IMR-90 (cell line): ENCODE data around the gene LHFPL6. TPM values are rescaled to one million over a fixed set of nuclear protein-coding genes. Genes with fewer than 3 reads are reported as not detected.

Experiments
- ATAC-seq: fragments of 200-7000 bp; cut with Tn5 transposase; 2 replicates; pipeline ENCODE4 v1.9.1; 2020; ENCODE audit warnings: low read depth, mild to moderate bottlenecking, moderate library complexity
- BruUV-seq: library from RNA; stranded (reverse); fragments of 400-500 nt; replicated peaks from 2 replicates; lab custom pipeline; 2021; lab: Mats Ljungman, UMichigan
- CTCF ChIA-PET: fragments of 300-600 bp; formaldehyde crosslinking; extraction: SDS; loops from one replicate; lab custom pipeline; 2021; ENCODE audit warnings: antibody characterized with exemption; lab: Yijun Ruan, JAX
- POLR2A ChIA-PET: fragments of 300-600 bp; sonication (Branson Sonifier 250); formaldehyde crosslinking; loops from one replicate; lab custom pipeline; 2022; ENCODE audit warnings: antibody characterized with exemption; ENCODE audit not compliant: unreplicated experiment; lab: Charles Lee
- DNase-seq: peaks from one replicate; pipeline ENCODE4 v3.0.0; 2013
- H2AFZ ChIP-seq: replicated peaks from 2 replicates; pipeline ENCODE3; 2013; ENCODE audit warnings: low read length, mild to moderate bottlenecking; ENCODE audit not compliant: poor library complexity
- H2AK5ac ChIP-seq: 2 replicates; pipeline ENCODE4 v1.6.1; 2013; ENCODE audit warnings: low read depth, low read length, inconsistent platforms
- H2AK9ac ChIP-seq: replicated peaks from 2 replicates; pipeline ENCODE3; 2013; ENCODE audit warnings: mild to moderate bottlenecking, low read depth, low read length, moderate library complexity; ENCODE audit not compliant: poor library complexity
- H2BK120ac ChIP-seq: 2 replicates; pipeline ENCODE4 v1.6.1; 2013; ENCODE audit warnings: low read depth, low read length, inconsistent platforms
- H2BK15ac ChIP-seq: 3 replicates; pipeline ENCODE4 v1.6.1; 2013; ENCODE audit warnings: low read depth, low read length, inconsistent platforms
- H2BK20ac ChIP-seq: 2 replicates; pipeline ENCODE4 v1.6.1; 2013; ENCODE audit warnings: low read depth, mild to moderate bottlenecking, inconsistent platforms, low read length, moderate library complexity
- H2BK5ac ChIP-seq: 2 replicates; pipeline ENCODE4 v1.6.1; 2013; ENCODE audit warnings: mild to moderate bottlenecking, low read depth, low read length, inconsistent platforms; ENCODE audit not compliant: poor library complexity, severe bottlenecking
- H3K14ac ChIP-seq: replicated peaks from 2 replicates; pipeline ENCODE4 v1.6.1; 2013; ENCODE audit warnings: low read depth, low read length, inconsistent platforms
- H3K18ac ChIP-seq: 2 replicates; pipeline ENCODE4 v1.6.1; 2013; ENCODE audit warnings: low read depth, low read length, control low read depth
- H3K23ac ChIP-seq: 2 replicates; pipeline ENCODE4 v1.6.1; 2013; ENCODE audit warnings: low read depth, low read length, inconsistent platforms
- H3K27ac ChIP-seq: 2 replicates; pipeline ENCODE4 v1.5.1; 2013; ENCODE audit warnings: mild to moderate bottlenecking, control low read depth, low read length; ENCODE audit not compliant: insufficient read depth
- H3K27me3 ChIP-seq: 2 replicates; pipeline ENCODE4 v1.6.1; 2013; ENCODE audit warnings: low read length; ENCODE audit not compliant: control insufficient read depth, insufficient read depth
- H3K36me3 ChIP-seq: 2 replicates; pipeline ENCODE4 v1.6.1; 2013; ENCODE audit warnings: low read length, mixed read lengths; ENCODE audit not compliant: control insufficient read depth, insufficient read depth
- H3K4ac ChIP-seq: 2 replicates; pipeline ENCODE4 v1.6.1; 2013; ENCODE audit warnings: low read depth, low read length, inconsistent platforms
- H3K4me1 ChIP-seq: 2 replicates; pipeline ENCODE4 v1.6.1; 2013; ENCODE audit warnings: low read length, mixed read lengths; ENCODE audit not compliant: control insufficient read depth, insufficient read depth
- H3K4me2 ChIP-seq: 2 replicates; pipeline ENCODE4 v1.6.1; 2013; ENCODE audit warnings: low read depth, mild to moderate bottlenecking, control low read depth, low read length, moderate library complexity
- H3K4me3 ChIP-seq: 2 replicates; pipeline ENCODE4 v1.5.1; 2013; ENCODE audit warnings: low read depth, mild to moderate bottlenecking, control low read depth, low read length, moderate library complexity; ENCODE audit not compliant: insufficient read depth
- H3K56ac ChIP-seq: 2 replicates; pipeline ENCODE4 v1.6.1; 2013; ENCODE audit warnings: low read length, inconsistent platforms; ENCODE audit not compliant: insufficient read depth; ENCODE audit errors: extremely low read depth
- H3K79me1 ChIP-seq, 2 experiments: 2 replicates each; pipeline ENCODE4 v1.6.1; 2013; ENCODE audit warnings: low read length in 2 of 2, inconsistent platforms in 1 of 2, low read depth in 1 of 2
- H3K9ac ChIP-seq: 2 replicates; pipeline ENCODE4 v1.6.1; 2013; ENCODE audit warnings: low read depth, low read length, control low read depth
- H3K9me1 ChIP-seq: 2 replicates; pipeline ENCODE4 v1.6.1; 2013; ENCODE audit warnings: low read length, inconsistent platforms; ENCODE audit not compliant: insufficient read depth
- H3K9me3 ChIP-seq: 2 replicates; pipeline ENCODE4 v1.6.1; 2013; ENCODE audit warnings: low read length; ENCODE audit not compliant: control insufficient read depth, insufficient read depth
- H4K20me1 ChIP-seq: 2 replicates; pipeline ENCODE4 v1.6.1; 2013; ENCODE audit warnings: low read length, inconsistent platforms; ENCODE audit not compliant: insufficient read depth
- H4K5ac ChIP-seq: 2 replicates; pipeline ENCODE4 v1.6.1; 2013; ENCODE audit warnings: mild to moderate bottlenecking, low read depth, low read length, control low read depth
- H4K8ac ChIP-seq, 2 experiments: 2 replicates each; pipeline ENCODE4 v1.6.1; 2013; ENCODE audit warnings: low read depth in 2 of 2, low read length in 2 of 2, control low read depth in 1 of 2, inconsistent platforms in 1 of 2
- H4K91ac ChIP-seq: 2 replicates; pipeline ENCODE4 v1.6.1; 2013; ENCODE audit warnings: low read depth, low read length, inconsistent platforms; ENCODE audit not compliant: insufficient read depth
- BHLHE40 ChIP-seq: fragments of 150-350 bp; IDR thresholded peaks from 2 replicates; pipeline ENCODE4 v1.6.1; 2016; ENCODE audit warnings: mild to moderate bottlenecking, low read depth, low read length
- CEBPB ChIP-seq: IDR thresholded peaks from 2 replicates; pipeline ENCODE4 v1.6.1; 2012; ENCODE audit warnings: low read depth, low read length, improper control_type of control experiment
- CHD1 ChIP-seq: IDR thresholded peaks from 2 replicates; pipeline ENCODE4 v1.6.1; 2012; ENCODE audit warnings: low read depth, low read length, improper control_type of control experiment
- ELK1 ChIP-seq: fragments of 150-350 bp; IDR thresholded peaks from 2 replicates; pipeline ENCODE4 v1.6.1; 2016; ENCODE audit warnings: low read depth, mild to moderate bottlenecking, low read length, moderate library complexity, borderline replicate concordance
- FOS ChIP-seq: fragments of 150-350 bp; IDR thresholded peaks from 2 replicates; pipeline ENCODE4 v1.6.1; 2016; ENCODE audit warnings: low read depth, low read length
- MAFK ChIP-seq: IDR thresholded peaks from 2 replicates; pipeline ENCODE4 v1.6.1; 2012; ENCODE audit warnings: low read depth, low read length, improper control_type of control experiment
- MAZ ChIP-seq: IDR thresholded peaks from 2 replicates; pipeline ENCODE4 v1.6.1; 2012; ENCODE audit warnings: low read depth, mild to moderate bottlenecking, low read length, improper control_type of control experiment, moderate library complexity, borderline replicate concordance
- MXI1 ChIP-seq: IDR thresholded peaks from 2 replicates; pipeline ENCODE4 v1.6.1; 2012; ENCODE audit warnings: low read depth, mild to moderate bottlenecking, low read length, moderate library complexity, borderline replicate concordance
- NFE2L2 ChIP-seq: fragments of 150-350 bp; IDR thresholded peaks from 2 replicates; pipeline ENCODE4 v1.6.1; 2016; ENCODE audit warnings: low read depth, mild to moderate bottlenecking, low read length
- POLR2A ChIP-seq: IDR thresholded peaks from 2 replicates; pipeline ENCODE4 v1.6.1; 2012; ENCODE audit warnings: mild to moderate bottlenecking, low read depth, low read length
- RAD21 ChIP-seq: IDR thresholded peaks from 2 replicates; pipeline ENCODE4 v1.6.1; 2012; ENCODE audit warnings: low read length, improper control_type of control experiment
- RCOR1 ChIP-seq: IDR thresholded peaks from 2 replicates; pipeline ENCODE4 v1.6.1; 2012; ENCODE audit warnings: mild to moderate bottlenecking, low read length, improper control_type of control experiment; ENCODE audit not compliant: insufficient replicate concordance
- RFX5 ChIP-seq: IDR thresholded peaks from 2 replicates; pipeline ENCODE4 v1.8.0; 2012; ENCODE audit warnings: low read depth, mild to moderate bottlenecking, low read length, moderate library complexity
- SMC3 ChIP-seq: fragments of 150-350 bp; IDR thresholded peaks from 2 replicates; pipeline ENCODE4 v1.6.1; 2016; ENCODE audit warnings: low read depth, mild to moderate bottlenecking, antibody characterized with exemption, low read length, moderate library complexity
- WGBS, 2 experiments: methylation state at CpG; one replicate each; pipeline versions ENCODE4 v1.1.5 to v1.1.7; 2013; ENCODE audit warnings: missing lambda C conversion rate in 2 of 2; ENCODE audit not compliant: insufficient read length in 1 of 2; ENCODE audit errors: extremely low coverage in 2 of 2; 5-methylcytosine and 5-hydroxymethylcytosine counted together
- dilution Hi-C: fragments of 300-500 bp; cut with HindIII; formaldehyde crosslinking; loops from one replicate; pipeline ENCODE4 v1.14.3; 2018; ENCODE audit warnings: low sequenced_read_pairs; ENCODE audit not compliant: unreplicated experiment
- in situ Hi-C: fragments of 300-500 bp; cut with MboI; formaldehyde crosslinking; loops from 3 replicates; pipeline ENCODE4 v1.14.3; 2019; ENCODE audit warnings: low sequenced_read_pairs, inconsistent platforms, mixed read lengths
- intact Hi-C: fragments of 100-400 bp; cut with micrococcal nuclease; formaldehyde crosslinking; loops from 2 replicates; pipeline ENCODE4 v1.10.0; 2022
- polyA plus RNA-seq, 3 experiments: library from polyadenylated mRNA; depleted of rRNA; stranded (reverse); fragments of >200 nt; gene quantifications; 2 replicates each; pipeline ENCODE4 v1.2.3, GENCODE V29; 2012; ENCODE audit warnings: low replicate concordance in 1 of 3
- total RNA-seq: library from RNA; depleted of rRNA; stranded (reverse); fragments of >200 nt; gene quantifications from 2 replicates; pipeline ENCODE4 v1.2.3, GENCODE V29; 2012
- TF ChIP-seq, protein P1 (sequence below): fragments of 150-350 bp; IDR thresholded peaks from 2 replicates; pipeline ENCODE4 v1.6.1; 2017; ENCODE audit warnings: mild to moderate bottlenecking, antibody characterized with exemption, low read length, low read depth
- TF ChIP-seq, protein P2 (sequence below): conservative IDR thresholded peaks from 2 replicates; pipeline ENCODE4 v1.5.1; 2012; ENCODE audit warnings: mild to moderate bottlenecking, low read depth, low read length, improper control_type of control experiment

LHFPL6 gene
- total and polyA plus RNA-seq, 2 of the 4 experiments (the other 2 are of a cell fraction), result 24.7 to 36.1 TPM

DNA sequence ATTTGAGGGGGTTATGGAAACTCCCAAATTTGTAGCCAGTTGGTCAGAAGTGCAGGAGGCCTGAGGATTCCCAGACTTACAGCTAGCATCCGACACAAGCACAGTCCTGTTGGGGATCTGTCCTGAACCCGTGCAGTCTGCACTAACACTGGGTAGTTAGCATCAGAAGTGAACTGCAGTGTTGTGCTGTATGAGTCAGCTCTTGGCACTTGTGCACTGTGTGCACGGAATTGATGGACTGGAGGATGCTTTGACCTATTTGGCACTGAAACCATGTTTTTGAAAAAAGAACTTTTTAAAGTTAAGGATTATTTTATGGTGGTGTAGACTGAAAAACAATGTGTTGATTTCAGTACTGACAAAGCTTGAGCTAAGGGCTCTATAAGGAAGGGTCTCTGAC is 285.7 kb downstream of the LHFPL6 start:
- ChIA-PET POLR2A (no interaction called here), CTCF (interaction anchor here (0.8 to 1.2 kb wide), 2 partner anchors 16 to 460 kb away, joined by 3 read pairs; no protein-coding TSS in a partner anchor)
- Histone ChIP-seq H4K5ac (no peak overlapping the region), H3K4me1 (no peaks in the 10 kb centered on the region; the same call in 1 of the 2 replicates), H3K4me2 (no peak overlapping the region), H3K4ac (no peak overlapping the region), H3K9me1 (no peaks in the 10 kb centered on the region), H3K18ac (no peak overlapping the region), H2AK5ac (no peak overlapping the region), H3K27me3 (no peaks in the 10 kb centered on the region; the same call in 1 of the 2 replicates), H3K9ac (no peak overlapping the region), H2BK5ac (no peak overlapping the region), H3K36me3 (no peaks in the 10 kb centered on the region), H2BK120ac (no peak overlapping the region), H2AK9ac (no peak overlapping the region), H3K14ac (no peak overlapping the region), H2BK20ac (no peak overlapping the region), H3K27ac (no peak overlapping the region), H4K91ac (no peak overlapping the region), H2BK15ac (no peak overlapping the region), H3K56ac (no peak overlapping the region), H3K23ac (no peak overlapping the region), H4K8ac (no peak overlapping the region), H3K79me1 (no peaks in the 10 kb centered on the region), H3K4me3 (no peak overlapping the region), H3K9me3 (no peaks in the 10 kb centered on the region), H4K20me1 (no peaks in the 10 kb centered on the region), H2AFZ (no peak overlapping the region)
- ATAC-seq (peak; percentile 89), DNase-seq (peak; percentile 62)
- no CpG with 5 or more reads among the region's 3 CpGs for WGBS, 2 experiments
- no TSS peak for BruUV-seq
- TF ChIP-seq, protein P1, sequence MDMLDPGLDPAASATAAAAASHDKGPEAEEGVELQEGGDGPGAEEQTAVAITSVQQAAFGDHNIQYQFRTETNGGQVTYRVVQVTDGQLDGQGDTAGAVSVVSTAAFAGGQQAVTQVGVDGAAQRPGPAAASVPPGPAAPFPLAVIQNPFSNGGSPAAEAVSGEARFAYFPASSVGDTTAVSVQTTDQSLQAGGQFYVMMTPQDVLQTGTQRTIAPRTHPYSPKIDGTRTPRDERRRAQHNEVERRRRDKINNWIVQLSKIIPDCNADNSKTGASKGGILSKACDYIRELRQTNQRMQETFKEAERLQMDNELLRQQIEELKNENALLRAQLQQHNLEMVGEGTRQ, result no peak
- TF ChIP-seq NFE2L2 (no peak), CEBPB (no peak), BHLHE40 (no peak), POLR2A (no peak), SMC3 (no peak), CHD1 (no peak), FOS (no peak), ELK1 (no peak), RCOR1 (no peak), MAFK (no peak), MXI1 (no peak), MAZ (no peak), RFX5 (no peak), RAD21 (no peak)
- TF ChIP-seq, protein P2, sequence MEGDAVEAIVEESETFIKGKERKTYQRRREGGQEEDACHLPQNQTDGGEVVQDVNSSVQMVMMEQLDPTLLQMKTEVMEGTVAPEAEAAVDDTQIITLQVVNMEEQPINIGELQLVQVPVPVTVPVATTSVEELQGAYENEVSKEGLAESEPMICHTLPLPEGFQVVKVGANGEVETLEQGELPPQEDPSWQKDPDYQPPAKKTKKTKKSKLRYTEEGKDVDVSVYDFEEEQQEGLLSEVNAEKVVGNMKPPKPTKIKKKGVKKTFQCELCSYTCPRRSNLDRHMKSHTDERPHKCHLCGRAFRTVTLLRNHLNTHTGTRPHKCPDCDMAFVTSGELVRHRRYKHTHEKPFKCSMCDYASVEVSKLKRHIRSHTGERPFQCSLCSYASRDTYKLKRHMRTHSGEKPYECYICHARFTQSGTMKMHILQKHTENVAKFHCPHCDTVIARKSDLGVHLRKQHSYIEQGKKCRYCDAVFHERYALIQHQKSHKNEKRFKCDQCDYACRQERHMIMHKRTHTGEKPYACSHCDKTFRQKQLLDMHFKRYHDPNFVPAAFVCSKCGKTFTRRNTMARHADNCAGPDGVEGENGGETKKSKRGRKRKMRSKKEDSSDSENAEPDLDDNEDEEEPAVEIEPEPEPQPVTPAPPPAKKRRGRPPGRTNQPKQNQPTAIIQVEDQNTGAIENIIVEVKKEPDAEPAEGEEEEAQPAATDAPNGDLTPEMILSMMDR, result no peak
- intact Hi-C loops, result no loop called here
- in situ Hi-C loops, result no loop called here
- dilution Hi-C loops, result no loop called here
